A673 (cell line): ENCODE measurements around the gene CEMIP2.

Experiments used
- EZH2 ChIP-seq: fragments of 200-600 bp; sonication (generic); IDR thresholded peaks from 2 replicates; pipeline ENCODE4 v1.6.1; 2017; ENCODE audit warnings: borderline replicate concordance, low read depth, mild to moderate bottlenecking, mixed read lengths, antibody characterized with exemption, low read length; ENCODE audit not compliant: poor library complexity, severe bottlenecking
- TF ChIP-seq, protein P1 (sequence below): fragments of 300-800, 200-600 bp; sonication (generic); conservative IDR thresholded peaks from 2 replicates; pipeline ENCODE4 v1.5.1; 2017; ENCODE audit warnings: low read depth, mild to moderate bottlenecking, antibody characterized with exemption, low read length, moderate library complexity, mixed read lengths

- TF ChIP-seq, protein P1, sequence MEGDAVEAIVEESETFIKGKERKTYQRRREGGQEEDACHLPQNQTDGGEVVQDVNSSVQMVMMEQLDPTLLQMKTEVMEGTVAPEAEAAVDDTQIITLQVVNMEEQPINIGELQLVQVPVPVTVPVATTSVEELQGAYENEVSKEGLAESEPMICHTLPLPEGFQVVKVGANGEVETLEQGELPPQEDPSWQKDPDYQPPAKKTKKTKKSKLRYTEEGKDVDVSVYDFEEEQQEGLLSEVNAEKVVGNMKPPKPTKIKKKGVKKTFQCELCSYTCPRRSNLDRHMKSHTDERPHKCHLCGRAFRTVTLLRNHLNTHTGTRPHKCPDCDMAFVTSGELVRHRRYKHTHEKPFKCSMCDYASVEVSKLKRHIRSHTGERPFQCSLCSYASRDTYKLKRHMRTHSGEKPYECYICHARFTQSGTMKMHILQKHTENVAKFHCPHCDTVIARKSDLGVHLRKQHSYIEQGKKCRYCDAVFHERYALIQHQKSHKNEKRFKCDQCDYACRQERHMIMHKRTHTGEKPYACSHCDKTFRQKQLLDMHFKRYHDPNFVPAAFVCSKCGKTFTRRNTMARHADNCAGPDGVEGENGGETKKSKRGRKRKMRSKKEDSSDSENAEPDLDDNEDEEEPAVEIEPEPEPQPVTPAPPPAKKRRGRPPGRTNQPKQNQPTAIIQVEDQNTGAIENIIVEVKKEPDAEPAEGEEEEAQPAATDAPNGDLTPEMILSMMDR = no peak
- TF ChIP-seq EZH2 = no peak
These were observed 48.7 kb upstream of the CEMIP2 start for GRCh38 chr9:71816916-71817451.
